Epithelial cell of esophagus (primary cell): ENCODE data around the gene SSTR5.

Experiments
- DNase-seq: peaks from one replicate; pipeline ENCODE4 v3.0.0; 2010; ENCODE audit warnings: low read depth
- H3K4me3 ChIP-seq: 2 replicates; pipeline ENCODE4 v1.5.1; 2011; ENCODE audit warnings: mild to moderate bottlenecking, low read length, control low read depth
- CTCF ChIP-seq: IDR thresholded peaks from 2 replicates; pipeline ENCODE4 v1.5.1; 2011; ENCODE audit warnings: low read depth, mild to moderate bottlenecking, low read length, control low read depth, inconsistent platforms; ENCODE audit not compliant: insufficient read depth; ENCODE audit errors: missing control alignments

SSTR5 gene

GRCh38 chr16:1095450-1096168 is 23.1 kb downstream of the SSTR5 start:
- no peak for TF ChIP-seq CTCF
- H3K4me3 ChIP-seq: no peak overlapping the region
- DNase-seq: no peak

GRCh38 chr16:1096169-1097082 is 23.9 kb downstream of the SSTR5 start, which contains the start of gene C1QTNF8:
TSS of gene C1QTNF8 (minus strand) at chr16:1096244. CDS start at chr16:1094922, 1,322 bp downstream.
- no peak for TF ChIP-seq CTCF
- H3K4me3 ChIP-seq: no peak within 1 kb of the TSS
- DNase-seq: no peak

GRCh38 chr16:1097156-1097555 is 24.6 kb downstream of the SSTR5 start:
- no peak overlapping the region for H3K4me3 ChIP-seq
- no peak for DNase-seq
- no peak for TF ChIP-seq CTCF

- DNase-seq: no peak
- no peak for TF ChIP-seq CTCF
- H3K4me3 ChIP-seq: no peak overlapping the region
Measured at GRCh38 chr16:1097800-1098199, 25.3 kb downstream of the SSTR5 start.

- H3K4me3 ChIP-seq: no peak overlapping the region
- no peak for TF ChIP-seq CTCF
- no peak for DNase-seq
Measured at GRCh38 chr16:1098266-1098991, 25.9 kb downstream of the SSTR5 start.

GRCh38 chr16:1099189-1100083 is 26.9 kb downstream of the SSTR5 start:
- no peak for TF ChIP-seq CTCF
- no peak overlapping the region for H3K4me3 ChIP-seq
- DNase-seq: no peak
